IPS-11a (cell line): Measurements from ENCODE around the gene LRRC4C.

Experiments used
- H3K4me3 ChIP-seq: one replicate; pipeline ENCODE4 v1.5.1; 2013; ENCODE audit warnings: low read depth, low read length, control low read depth

The LRRC4C gene

GRCh38 chr11:40139066-40139465 is 1320.4 kb downstream of the LRRC4C start:
- H3K4me3 ChIP-seq: no peak overlapping the region

- H3K4me3 ChIP-seq: no peak overlapping the region
Observed at GRCh38 chr11:40134820-40135570, 1324.5 kb downstream of the LRRC4C start.

- H3K4me3 ChIP-seq: no peak overlapping the region
Observed at GRCh38 chr11:40133498-40133897, 1326.0 kb downstream of the LRRC4C start.

GRCh38 chr11:40132912-40133311 is 1326.5 kb downstream of the LRRC4C start:
- no peak overlapping the region for H3K4me3 ChIP-seq

- H3K4me3 ChIP-seq: no peak overlapping the region
Observed at GRCh38 chr11:40130427-40130826, 1329.0 kb downstream of the LRRC4C start.

GRCh38 chr11:40129266-40129665 is 1330.2 kb downstream of the LRRC4C start:
- no peak overlapping the region for H3K4me3 ChIP-seq

- H3K4me3 ChIP-seq: no peak overlapping the region
Observed at GRCh38 chr11:40125054-40125453, 1334.4 kb downstream of the LRRC4C start.

- H3K4me3 ChIP-seq: no peak overlapping the region
Observed at GRCh38 chr11:40119661-40120060, 1339.8 kb downstream of the LRRC4C start.

- no peak overlapping the region for H3K4me3 ChIP-seq
Observed at GRCh38 chr11:40118780-40119179, 1340.7 kb downstream of the LRRC4C start.

GRCh38 chr11:40118026-40118425 is 1341.4 kb downstream of the LRRC4C start:
- no peak overlapping the region for H3K4me3 ChIP-seq

- H3K4me3 ChIP-seq: no peak overlapping the region
Observed at GRCh38 chr11:40104941-40105550, 1354.4 kb downstream of the LRRC4C start.

- no peak overlapping the region for H3K4me3 ChIP-seq
Observed at GRCh38 chr11:40100781-40101180, 1358.7 kb downstream of the LRRC4C start.

- H3K4me3 ChIP-seq: no peak overlapping the region
Observed at GRCh38 chr11:40100162-40100553, 1359.3 kb downstream of the LRRC4C start.

- H3K4me3 ChIP-seq: no peak overlapping the region
Observed at GRCh38 chr11:40099426-40100161, 1359.9 kb downstream of the LRRC4C start.

GRCh38 chr11:40095446-40095845 is 1364.0 kb downstream of the LRRC4C start:
- H3K4me3 ChIP-seq: no peak overlapping the region

- H3K4me3 ChIP-seq: no peak overlapping the region
Observed at GRCh38 chr11:40094954-40095353, 1364.5 kb downstream of the LRRC4C start.

- H3K4me3 ChIP-seq: no peak overlapping the region
Observed at GRCh38 chr11:40080434-40080833, 1379.0 kb downstream of the LRRC4C start.
